ENCODE results near the gene COPS9.

Gene COPS9

DNA sequence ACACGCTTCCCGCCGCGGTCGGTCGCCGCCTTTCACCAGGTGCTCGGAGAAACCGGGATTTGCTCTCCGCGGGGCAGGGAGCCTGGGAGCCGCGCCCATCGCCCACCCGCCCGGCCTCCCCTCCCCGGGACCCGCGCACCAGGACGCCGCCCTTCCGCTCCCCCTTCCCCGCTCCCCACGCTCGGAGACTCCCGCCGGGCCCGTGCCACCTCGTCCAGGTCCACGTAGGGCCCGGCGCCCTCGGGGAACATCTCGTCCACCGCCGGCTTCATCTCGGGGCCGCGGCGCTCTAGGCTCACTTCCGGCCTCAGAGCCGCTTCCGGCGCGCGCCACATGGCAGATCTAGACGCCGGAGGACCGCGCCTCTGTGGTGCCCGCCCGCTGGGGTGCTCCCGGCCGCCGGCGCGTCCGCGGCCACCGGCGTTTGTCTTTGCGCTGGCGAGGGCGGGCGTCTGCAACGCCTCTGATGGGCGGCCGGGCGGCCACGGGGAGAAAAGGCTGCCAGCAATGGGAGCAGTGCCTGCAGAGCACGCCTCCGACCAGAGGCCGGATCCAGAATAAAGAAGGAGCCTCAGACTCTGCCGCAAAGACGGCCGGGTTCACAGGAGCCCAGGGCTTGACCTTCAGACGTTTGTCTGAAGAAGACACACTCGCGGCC is at the start of gene COPS9:
Gene COPS9 (minus strand): TSS at position 293 of the 658 bp plus-strand sequence. CDS start 21 bp downstream, at position 272.
- DNase-seq, result peak; percentile 31

DNA sequence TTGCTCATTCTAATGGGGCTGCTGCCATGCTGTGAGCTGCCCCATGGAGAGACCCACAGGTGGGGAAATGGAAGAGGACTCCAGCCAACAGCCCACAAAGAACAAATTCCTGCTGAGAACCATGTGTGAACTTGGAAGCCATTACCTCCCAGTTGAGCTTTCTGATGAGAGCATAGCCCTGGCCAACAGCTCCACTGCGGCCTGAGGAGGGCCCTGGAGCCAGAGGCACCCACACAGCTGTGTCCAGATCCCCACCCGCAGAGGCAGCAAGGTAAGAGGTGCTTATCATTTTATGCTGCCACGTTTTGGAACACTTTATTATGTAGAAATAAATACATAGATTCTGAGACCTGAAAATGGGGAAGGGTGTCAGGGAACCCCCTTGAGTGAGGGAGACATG is 48.6 kb upstream of the COPS9 start:
- DNase-seq, result no peak

DNA sequence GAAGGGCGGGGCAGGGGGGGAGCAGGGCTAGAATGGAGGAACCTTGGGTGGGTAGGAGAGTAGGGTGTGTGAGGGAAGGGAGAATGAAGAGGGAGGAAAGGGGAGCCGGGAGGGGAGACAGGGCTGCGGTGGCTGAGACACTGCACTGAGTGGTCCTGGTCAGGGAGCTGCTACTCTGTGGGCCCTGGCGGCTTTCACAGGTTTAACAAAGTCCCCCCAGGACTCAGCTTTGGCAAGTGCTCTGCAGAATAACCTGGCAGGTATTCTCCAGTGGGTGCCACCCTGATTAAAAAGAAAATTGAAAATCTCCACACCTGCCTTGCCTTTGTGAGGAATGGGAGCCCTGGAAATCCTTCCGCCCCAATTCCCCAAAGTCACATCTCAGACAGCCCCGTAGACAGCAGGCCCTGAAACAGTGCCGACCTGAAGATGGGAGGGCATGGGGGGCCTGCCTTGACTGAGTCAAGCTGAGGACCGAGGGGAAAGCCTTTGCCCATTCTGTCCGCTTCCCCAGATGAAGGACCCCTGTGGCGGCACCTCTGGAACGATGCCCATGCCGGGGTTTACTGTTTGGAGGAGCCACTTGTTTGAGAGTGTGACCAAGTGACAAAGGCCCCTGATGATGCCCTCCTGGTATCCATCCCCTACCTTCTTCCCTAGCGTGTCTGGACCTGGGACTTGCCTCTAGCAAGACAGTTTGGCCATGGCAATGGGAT is 47.9 kb upstream of the COPS9 start:
- no peak for DNase-seq

DNA sequence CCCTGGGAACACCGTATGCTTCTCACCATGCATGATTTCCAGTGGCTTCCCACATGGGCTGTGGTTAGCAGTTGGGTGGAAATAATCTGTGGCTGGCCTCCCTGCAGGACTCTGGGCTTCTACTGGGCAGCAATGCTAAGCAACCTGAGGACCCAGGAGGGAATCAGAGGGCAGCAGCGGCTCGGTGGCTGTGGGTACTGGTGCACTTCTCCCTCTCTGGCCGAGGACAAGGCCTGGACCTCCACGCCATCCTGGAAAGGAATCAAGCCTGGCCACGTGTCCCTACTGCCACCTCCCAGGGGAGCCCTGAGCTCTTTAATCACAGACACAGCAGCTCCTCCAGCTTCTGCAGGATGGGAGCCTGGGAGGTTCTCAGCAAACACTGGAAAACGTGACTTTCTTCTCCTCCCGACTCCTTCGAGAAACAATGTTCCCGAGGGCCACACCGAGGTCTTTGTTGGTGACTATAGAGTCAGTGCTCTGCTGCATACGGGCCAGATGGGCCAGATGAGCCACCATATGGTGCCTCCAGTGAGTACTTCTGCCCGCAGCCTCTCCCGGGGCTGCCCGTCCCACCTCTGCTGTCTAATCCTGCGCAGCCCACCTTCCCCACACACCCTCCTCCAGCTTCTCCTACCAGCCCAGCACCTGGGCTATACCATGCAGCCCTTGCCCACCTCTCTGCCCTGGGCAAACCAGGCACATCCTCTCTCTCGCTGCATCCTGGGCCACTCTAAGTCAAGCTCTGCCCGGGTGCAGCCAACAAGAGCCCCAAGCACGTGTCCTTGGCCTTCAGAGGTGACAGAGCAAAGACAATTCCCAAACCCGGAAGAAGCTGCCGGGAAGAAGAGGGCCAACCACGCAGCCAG is 47.1 kb upstream of the COPS9 start:
- no peak for DNase-seq

DNA sequence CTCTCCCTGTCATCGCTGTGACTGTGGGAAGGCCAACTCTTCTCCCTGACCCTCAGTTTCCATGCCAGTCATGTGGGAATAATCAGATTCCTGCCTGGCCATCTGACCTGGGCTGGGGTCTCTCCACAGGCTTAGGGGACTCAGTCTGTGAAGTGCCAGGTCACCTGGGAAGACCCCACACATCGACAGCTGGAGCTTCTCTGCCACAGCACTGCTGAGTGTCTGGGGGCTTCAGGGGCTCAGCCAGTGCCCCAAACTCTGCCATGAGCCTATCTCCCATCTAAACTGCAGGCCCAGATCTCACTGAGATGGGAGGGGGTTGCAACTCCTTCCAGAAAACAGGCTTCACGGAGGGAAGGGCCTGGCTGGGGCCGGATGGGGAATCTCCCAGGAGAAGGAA is 46.4 kb upstream of the COPS9 start:
- no peak for DNase-seq

DNA sequence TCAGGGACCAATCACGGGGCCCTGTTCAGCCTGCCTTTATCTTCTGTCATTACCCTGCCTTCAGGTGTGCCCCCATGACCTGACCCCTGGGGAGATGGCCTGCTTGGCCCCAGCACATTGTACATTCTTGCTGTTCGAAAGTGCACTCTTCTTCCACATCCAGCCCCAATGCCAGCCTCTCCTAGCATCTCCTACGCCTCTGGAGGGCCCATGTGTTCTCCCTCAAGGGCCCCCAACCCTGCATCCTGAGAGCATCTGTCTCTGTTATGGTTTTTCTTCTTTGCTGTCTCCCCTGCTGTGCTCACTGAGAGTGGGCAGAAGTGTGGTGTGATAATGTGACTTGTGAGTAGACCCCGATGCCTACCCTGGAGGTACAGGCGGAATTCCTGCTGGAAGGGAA is 45.9 kb upstream of the COPS9 start:
- DNase-seq, result no peak

DNA sequence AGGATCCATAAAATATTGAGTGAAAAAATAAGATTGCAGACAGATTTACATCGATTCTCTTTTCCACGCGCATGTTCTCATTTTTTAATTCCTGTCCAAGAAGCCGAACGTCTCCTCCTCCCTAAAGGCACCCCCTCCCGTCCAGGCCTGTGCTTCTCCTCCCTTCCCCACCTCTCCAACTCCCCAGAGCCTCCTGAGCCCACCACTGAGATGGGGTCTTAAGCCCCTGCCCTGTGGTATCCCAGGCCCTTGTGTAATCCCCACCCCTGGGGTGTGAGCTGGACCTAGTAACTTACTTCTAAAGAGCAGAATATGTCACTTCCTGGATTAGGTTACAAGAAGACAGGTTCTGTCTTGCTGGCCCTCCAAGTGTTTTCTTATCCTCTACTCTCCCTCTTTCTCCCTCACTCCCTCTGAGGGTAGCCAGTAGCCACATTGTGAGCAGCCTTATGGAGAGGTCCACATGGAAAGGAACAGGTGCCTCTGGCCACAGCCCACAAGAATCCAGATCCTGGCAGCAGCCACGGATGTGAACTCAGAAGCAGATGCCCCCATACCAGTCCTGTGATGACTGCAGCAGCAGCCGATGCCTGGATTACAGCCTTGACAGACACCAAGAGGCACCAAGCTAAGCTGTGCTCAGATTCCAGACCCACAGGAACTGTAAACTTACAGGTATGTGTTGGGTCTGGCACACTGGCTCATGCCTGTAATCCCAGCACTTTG is 44.0 kb upstream of the COPS9 start:
- DNase-seq, result no peak

DNA sequence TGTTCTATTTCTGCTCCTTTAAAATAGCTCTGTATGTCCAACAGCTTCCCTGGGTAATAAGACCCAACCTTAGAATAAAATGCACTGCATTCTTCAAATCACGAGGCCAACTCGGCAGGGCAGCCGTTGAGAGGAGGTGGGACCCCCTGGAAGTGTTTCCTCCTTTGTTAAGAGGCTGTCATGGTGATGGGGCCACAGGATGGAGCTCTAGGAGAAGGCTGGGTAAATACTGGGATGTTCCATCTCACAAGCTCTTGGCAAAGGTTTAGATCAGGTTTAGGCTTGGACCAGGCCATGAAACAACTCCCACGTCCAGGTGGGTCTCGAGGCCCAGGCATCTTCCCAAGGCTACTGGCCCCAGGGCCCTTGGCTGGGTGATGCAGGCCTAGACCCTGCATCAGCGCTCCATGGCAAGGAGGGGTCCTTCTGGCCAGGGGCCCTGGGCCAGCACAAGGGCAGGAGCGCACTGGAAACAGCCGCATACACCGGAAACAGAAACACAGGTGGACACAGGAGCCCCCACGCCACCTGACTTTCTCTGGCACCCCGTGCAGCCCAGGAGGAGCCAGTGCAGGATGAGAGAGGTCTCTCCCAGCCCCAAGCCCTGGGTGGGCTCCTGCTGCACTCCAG is 43.2 kb upstream of the COPS9 start:
- DNase-seq, result no peak

DNA sequence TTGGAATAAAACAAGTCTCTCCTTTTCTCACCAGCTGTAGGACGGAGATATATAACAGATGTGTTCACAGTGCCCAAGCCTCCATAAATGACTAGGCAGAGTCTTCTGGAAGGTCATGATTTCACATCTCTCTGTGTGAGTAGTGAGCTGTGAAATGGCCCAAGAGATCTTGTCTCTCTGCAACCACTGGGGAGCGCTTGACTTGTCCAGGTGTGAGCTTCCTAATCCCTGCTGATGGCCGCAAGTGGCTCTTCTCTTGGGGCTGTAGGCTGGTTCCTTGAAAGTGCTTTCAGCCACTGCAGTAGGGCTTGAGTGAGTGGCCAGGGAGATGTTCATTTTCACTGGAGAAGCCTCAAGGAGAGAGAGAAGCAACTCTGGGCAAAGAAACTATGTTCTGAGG is 42.5 kb upstream of the COPS9 start:
- no peak for DNase-seq

DNA sequence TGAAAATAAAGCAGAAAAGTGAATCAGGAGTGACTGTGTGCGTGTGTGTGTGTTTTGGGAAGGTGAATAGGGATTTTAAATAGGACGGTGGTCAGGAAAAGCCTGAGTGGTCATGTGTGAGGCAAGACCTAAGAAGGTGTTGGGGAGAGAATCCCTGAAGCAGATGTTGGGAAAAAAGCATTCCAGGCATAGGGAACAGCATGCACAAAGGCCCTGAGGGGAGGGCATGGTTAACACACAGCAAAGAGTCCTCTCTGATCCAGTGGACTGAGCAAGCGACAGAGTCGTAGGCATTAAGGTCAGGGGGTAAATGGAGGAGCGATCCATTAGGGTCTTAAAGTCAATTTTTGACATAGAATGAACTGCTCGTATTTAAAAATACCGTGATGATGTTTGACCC is 38.4 kb upstream of the COPS9 start:
- DNase-seq, result no peak

DNA sequence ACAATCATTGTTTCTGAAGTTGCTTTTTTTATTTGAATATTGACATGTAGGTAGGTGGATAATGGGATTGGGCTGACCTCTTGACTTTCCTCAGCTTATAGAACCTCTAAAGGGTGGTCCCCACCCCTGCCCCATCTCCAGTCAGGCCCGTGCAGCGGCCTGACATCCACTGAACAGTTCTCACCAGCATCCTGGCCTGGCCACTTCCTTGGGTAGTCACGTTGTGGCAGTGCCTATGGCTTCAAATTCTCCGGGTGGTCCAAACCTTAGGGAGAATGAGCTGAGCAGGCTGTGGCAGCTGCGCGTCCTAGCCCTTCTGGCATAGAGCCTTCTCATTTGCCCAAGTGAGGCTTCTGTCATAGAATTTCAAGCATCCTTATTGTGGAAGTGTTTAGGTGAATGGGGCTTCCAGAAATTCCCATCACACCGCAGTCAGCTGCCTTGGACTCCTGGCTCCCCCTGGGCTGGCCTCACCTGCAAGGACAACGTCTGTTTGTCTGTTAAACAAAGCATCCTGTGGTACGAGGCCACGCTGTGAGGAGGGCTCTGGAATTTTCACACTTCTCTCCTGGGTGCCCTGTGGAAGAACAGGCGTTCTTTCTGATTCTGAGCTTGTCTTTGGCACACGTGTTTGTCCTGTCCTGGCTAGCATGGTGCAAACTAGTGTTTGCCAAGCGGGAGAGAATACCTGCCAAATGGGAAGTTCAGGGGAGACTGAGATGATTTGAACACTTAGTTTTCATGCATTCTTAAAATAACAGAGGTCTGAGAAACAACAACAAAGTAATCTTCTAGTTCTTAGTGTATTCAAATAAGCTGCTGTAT is 36.2 kb upstream of the COPS9 start:
- no peak for DNase-seq

DNA sequence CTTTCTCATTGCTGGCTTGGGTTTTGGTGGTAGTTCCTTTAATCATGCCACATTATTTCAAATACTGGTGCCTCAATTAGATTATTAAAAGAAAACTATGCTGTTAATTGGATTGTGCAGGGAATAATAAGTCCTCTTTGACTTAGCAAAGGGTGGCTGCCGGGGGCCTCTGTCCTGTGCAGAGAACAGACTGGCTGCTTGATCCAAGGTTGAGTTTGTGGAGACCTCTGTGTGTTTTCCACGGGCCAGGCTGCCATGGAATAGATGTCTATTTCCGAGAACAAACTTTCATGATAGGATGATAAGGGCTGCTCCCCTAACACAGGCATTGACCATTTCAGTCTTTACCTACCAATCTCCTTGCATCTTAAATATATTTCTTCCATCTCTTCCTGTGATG is 34.8 kb upstream of the COPS9 start:
- DNase-seq, result no peak

DNA sequence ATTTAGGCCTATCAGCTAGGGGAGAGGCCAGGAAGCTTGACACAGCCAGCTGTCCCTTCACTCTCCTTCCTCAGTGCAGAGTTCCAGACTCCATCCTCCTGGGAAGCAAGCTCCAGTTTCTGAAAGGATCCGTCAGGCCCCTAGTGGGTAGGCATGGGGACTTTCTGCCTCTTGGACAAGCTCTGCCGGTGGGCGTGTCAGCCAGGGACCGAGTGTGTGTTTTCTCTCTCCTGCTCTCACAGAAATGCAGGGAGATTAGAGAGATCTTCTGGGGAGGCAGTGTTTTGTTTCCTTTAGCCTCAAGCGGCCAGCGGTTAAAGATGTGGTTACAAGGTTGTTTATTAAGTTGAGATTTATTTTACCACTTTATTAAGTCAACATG is 34.2 kb upstream of the COPS9 start:
- DNase-seq, result no peak

DNA sequence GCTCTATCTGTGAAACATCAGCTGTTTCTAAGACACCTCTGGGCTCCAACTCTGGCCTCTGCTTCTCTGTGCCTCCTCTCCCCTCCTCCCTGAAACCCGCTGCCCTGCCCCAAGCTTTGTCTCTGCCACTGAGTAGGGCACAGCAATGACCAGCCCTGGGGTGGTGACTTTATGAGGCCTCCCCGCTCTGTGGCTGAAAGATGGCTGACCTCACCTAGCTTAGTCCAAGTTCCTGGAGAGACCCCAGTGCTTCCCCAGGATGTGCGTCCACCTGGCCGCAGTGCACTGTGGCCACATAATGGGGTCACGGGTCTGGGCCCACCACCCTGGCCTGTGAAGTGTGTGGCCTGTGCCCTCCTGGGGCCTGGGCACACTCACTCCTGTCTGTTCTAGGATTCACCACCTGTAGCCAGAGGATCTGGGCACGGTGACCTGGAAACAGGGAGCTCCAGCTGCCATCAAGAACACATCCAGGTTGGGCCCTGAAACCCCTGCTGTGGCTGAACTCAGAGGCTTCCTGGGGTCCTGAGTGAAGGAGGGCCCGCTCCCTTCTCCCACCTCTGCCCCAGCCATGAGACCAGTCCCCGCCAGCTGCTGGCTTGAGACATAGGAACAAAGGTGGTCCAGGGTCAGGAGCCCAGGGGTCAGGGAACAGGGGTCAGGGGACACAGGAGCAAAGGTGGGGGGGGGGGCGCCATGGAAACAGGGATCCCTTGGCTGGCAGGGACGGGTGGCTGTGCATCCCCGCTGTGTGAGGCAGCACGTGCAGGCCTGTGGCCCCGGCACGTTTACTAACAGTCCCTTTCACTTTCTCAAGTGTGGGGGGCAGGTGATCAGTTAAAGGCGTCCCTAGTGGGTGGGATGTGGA is 33.6 kb upstream of the COPS9 start:
- DNase-seq, result no peak

DNA sequence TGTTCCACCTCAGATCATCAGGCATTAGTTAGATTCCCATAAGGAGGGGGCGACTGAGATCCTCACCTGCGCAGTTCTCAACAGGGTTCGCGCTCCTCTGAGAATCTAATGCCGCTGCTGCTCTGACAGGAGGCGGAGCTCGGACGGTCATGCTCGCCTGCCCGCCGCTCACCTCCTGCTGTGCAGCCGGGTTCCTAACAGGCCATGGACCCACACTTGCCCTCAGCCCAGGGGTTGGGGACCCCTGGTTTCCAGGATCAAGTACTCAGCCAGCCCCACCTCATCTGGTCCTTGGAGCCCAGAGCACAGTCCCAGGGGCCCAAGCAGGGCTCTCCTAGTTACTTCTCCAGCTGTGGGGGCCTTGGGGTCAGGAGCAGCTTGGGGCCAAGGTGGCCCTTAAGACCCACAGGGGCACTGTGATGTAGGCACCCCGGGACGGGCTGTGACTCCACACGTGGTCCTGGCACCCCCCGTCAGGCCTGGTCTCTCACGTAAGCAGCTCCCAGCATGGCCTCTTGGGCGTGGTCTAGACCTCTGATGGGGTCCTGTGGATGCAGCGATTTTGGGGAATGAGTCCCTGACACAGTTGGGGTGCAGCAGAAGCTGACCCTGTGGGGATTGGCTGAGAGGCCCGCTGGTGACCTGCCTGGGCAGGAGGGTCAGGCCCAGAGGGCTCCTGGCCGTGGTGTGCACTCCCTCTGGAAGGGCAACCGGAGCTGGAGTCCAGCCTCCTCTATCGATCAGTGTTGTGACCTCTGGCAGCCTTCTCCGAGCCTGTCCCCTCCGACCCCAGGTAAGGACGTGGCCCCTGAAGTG is 32.6 kb upstream of the COPS9 start:
- no peak for DNase-seq

DNA sequence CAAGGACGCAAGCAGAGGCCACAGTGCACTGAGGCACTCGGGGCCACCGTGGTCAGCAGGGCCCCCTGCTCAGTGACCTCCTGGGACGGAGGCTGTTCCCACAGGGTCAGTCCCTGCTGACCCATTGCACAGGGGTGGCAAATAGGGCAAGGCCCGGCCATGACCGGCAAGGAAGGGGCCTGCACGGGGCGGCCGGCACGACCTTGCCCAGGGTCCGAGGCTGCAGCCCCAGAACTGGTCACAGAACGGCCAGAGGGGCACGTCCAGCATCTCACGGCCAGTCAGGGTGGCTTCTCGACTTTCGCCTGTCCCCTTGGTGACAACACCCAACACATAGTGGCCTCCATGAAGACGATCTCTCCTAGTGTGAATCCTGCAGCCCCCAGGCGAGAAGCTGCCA is 31.9 kb upstream of the COPS9 start:
- DNase-seq, result no peak

DNA sequence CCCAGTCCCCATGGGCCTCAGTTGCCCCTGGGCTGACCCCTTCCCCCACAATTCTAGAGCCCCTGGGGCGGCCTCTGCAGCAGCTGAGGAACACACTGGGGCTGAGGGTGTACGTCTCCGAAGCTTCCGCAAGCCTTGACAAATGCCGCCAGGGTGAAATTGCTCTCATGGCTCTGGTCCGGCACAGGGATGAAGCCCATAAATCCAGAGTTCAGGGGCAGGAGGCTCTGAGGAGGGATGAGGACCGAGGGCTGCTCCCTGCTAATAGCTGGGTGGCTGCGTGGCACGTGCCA is 31.4 kb upstream of the COPS9 start:
- no peak for DNase-seq

DNA sequence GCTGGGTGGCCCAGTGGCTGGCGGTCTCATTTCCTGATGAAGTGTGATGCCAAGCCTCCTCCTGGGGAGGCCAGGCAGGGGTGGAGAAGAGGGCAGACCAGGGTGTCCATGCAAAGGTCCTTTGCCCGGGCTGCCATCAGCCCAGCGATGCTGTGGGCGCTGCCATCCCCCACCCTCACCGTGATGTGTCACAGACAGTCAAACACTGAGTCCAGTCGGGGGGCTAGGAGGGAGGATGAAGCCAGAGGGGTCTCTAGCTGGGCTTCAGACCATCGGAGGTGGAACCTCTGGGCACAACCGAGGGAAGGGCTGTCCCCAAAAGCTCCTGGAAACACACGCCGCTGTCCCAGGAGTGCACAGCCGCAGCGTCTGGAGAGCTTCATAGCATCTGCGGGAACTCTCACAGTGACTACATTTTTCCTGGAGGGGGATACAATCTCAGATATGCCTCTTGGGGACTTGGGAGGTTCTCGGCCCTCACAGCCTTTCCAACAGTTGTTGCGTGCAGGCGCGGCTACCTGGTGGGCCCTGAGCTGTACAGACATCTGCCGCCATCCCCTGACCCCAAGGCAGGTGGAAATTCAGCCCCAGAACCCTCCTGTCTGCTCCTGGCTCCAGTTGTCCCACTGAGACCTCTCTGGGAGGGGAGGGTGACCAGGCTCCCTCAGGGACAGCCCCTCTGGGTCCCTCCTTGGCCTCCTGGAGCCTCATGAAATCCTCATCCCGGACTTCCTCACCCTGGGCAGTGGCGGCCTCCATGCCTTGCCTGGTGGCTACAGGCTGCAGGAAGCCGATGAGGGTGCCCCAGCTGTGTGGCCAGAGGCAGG is 30.9 kb upstream of the COPS9 start:
- DNase-seq, result no peak

DNA sequence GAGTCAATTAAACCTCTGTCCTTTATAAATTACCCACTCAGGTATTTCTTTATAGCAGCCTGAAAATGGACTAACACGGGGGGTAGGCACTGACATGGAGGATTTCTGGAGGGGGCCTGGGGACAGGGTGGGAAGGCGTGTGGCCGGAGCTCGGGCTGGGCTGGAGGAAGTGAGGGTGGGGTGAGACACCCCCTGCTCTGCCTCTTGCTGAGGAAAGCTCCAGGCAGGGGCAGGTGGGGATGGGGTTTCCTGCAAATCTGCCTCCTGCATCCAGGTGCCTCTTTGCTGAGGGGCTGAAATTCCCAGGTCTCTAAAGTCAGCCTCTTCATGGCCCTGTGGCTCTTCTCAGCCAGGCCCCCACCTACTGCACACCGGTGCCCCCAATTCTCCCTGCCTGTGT is 30.1 kb upstream of the COPS9 start:
- DNase-seq, result no peak

Data from DMS79 (cell line).